A549 treated with AZD9567 at 1 μM for 4 hours (cell line): ENCODE results near the gene SLC7A4. TPM values are rescaled to one million over a fixed set of nuclear protein-coding genes. Genes with fewer than 3 reads are reported as not detected.

ENCODE experiments used
- total RNA-seq: library from RNA; stranded (reverse); fragments of 200-300 nt; extraction: Qiagen RNA extraction; gene quantifications from 5 replicates; pipeline ENCODE4 v1.2.3, GENCODE V29; 2022; ENCODE audit not compliant: insufficient read depth

The SLC7A4 gene, protein sequence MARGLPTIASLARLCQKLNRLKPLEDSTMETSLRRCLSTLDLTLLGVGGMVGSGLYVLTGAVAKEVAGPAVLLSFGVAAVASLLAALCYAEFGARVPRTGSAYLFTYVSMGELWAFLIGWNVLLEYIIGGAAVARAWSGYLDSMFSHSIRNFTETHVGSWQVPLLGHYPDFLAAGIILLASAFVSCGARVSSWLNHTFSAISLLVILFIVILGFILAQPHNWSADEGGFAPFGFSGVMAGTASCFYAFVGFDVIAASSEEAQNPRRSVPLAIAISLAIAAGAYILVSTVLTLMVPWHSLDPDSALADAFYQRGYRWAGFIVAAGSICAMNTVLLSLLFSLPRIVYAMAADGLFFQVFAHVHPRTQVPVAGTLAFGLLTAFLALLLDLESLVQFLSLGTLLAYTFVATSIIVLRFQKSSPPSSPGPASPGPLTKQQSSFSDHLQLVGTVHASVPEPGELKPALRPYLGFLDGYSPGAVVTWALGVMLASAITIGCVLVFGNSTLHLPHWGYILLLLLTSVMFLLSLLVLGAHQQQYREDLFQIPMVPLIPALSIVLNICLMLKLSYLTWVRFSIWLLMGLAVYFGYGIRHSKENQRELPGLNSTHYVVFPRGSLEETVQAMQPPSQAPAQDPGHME
- not detected in 5 replicates for total RNA-seq

DNA sequence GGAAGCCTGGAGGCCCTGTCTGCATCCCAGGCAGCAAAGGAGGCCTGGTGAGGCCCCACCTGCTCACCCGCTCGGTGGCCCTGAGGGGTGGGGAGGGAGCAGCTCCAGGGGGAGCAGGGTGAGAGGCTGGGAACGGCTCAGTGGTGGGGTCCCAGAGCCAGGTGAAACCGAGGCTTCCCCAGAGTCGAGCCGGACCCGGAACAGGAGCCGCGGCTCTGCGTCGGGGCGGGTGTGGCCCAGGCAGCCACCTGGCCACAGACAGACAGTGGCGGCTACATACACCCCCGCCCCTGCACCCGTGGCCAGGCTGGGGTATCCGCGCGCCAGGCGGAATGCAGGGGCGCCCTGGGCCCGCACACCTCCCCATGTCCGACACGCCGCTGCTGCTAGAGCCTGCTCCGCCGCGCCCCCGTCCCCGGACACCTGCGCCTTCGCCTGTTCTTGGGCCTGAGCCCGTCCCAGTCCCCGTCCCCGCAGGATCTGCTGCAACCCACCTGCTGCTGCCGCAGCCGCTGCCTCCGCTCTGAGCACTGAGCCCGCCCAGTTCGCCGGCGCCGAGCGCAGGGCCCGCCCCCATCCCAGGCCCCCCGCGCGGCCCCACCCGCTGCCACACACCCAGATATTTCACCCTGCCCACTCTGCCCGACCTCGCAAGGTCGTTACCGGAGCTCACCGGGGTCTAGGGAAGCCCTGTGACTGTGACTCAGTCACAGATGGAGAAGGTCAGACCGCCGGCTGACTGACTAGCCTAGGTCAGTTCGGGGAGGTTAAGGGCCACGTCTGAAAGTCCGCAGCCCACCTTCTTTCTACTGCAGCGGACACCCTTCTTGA is at the start of gene SLC7A4:
SLC7A4 (minus strand) TSS at position 525 of the 831 bp plus-strand sequence. CDS start 749 bp downstream, outside the sequence.

GRCh38 chr22:21045585-21046294 is 13.4 kb upstream of the SLC7A4 start, which contains the start of gene LRRC74B:
LRRC74B (plus strand) TSS chr22:21045946; CDS start chr22:21045987, 41 bp downstream.

GRCh38 chr22:21014726-21015465 is 17.5 kb downstream of the SLC7A4 start, which contains the start of gene P2RX6:
P2RX6 (plus strand) TSS chr22:21015165; CDS start chr22:21015175, 10 bp downstream.

GRCh38 chr22:21001601-21002325 is 30.6 kb downstream of the SLC7A4 start, which contains the start of gene THAP7:
THAP7 (minus strand) TSS chr22:21002118; CDS start chr22:21001911, 207 bp downstream.

GRCh38 chr22:20981787-20982562 is 50.4 kb downstream of the SLC7A4 start, which contains the start of gene LZTR1:
LZTR1 (plus strand) TSS chr22:20982297; CDS start chr22:20982372, 75 bp downstream.

Other genes starting within 250 kb of the SLC7A4 start
- gene PI4KA, start 173.8 kb downstream of the SLC7A4 start, total RNA-seq, result 19.0 to 23.7 TPM (median 20.3 TPM) in 5 replicates
- gene SNAP29, start 173.6 kb downstream of the SLC7A4 start, total RNA-seq, result 13.1 to 19.1 TPM (median 18.5 TPM) in 5 replicates
- 21.4 to 34.7 TPM (median 22.8 TPM) in 5 replicates for gene CRKL, start 115.2 kb downstream of the SLC7A4 start, total RNA-seq
- 2.5 to 3.9 TPM (median 3.8 TPM) in 4 of 5 replicates, not detected in the other for gene AIFM3, start 65.3 kb downstream of the SLC7A4 start, total RNA-seq
- gene LZTR1, start 50.3 kb downstream of the SLC7A4 start, total RNA-seq, result 17.3 to 22.0 TPM (median 19.5 TPM) in 5 replicates
- gene THAP7, start 30.4 kb downstream of the SLC7A4 start, total RNA-seq, result 22.1 to 24.9 TPM (median 23.7 TPM) in 5 replicates
- gene P2RX6, start 17.4 kb downstream of the SLC7A4 start, total RNA-seq, result 0.69 to 0.84 TPM (median 0.75 TPM) in 4 of 5 replicates, not detected in the other
- gene LRRC74B, start 13.4 kb upstream of the SLC7A4 start, total RNA-seq, result 0.02 to 0.06 TPM (median 0.05 TPM) in 3 of 5 replicates, not detected in the others